GM20000 (cell line): Measurements from ENCODE around the gene MBLAC1.

Source experiments
- DNase-seq: peaks from one replicate; pipeline ENCODE4 v3.0.0; 2012; ENCODE audit warnings: low spot score
- TF ChIP-seq, protein P1 (sequence below): IDR thresholded peaks from 2 replicates; pipeline ENCODE4 v1.5.1; 2012; ENCODE audit warnings: mild to moderate bottlenecking, control low read depth; ENCODE audit errors: extremely low read depth, missing control alignments

Gene MBLAC1

GRCh38 chr7:100177045-100178001 is 50.6 kb downstream of the MBLAC1 start, which contains the start of the genes GPC2 and STAG3:
TSS of gene GPC2 (minus strand) at chr7:100177381. CDS start at chr7:100177199, 182 bp downstream.
TSS of gene STAG3 (plus strand) at chr7:100177918. CDS start at chr7:100180557, 2,639 bp downstream.
- TF ChIP-seq, protein P1, sequence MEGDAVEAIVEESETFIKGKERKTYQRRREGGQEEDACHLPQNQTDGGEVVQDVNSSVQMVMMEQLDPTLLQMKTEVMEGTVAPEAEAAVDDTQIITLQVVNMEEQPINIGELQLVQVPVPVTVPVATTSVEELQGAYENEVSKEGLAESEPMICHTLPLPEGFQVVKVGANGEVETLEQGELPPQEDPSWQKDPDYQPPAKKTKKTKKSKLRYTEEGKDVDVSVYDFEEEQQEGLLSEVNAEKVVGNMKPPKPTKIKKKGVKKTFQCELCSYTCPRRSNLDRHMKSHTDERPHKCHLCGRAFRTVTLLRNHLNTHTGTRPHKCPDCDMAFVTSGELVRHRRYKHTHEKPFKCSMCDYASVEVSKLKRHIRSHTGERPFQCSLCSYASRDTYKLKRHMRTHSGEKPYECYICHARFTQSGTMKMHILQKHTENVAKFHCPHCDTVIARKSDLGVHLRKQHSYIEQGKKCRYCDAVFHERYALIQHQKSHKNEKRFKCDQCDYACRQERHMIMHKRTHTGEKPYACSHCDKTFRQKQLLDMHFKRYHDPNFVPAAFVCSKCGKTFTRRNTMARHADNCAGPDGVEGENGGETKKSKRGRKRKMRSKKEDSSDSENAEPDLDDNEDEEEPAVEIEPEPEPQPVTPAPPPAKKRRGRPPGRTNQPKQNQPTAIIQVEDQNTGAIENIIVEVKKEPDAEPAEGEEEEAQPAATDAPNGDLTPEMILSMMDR = no peak
- DNase-seq = peak; percentile 97
